KG1 (cell line): ENCODE results near the gene ANKRD34C.
"Not testable (repeated sequence)": the region's sequence is repeated elsewhere in the genome, so short reads cannot be mapped to it uniquely, and the experiment has no call there.

Experiments
- DNase-seq: peaks from one replicate; lab custom pipeline; 2025; lab: John Stamatoyannopoulos, UW

The ANKRD34C gene

GRCh38 chr15:79311901-79312553, 29.5 kb downstream of the ANKRD34C start:
- DNase-seq: no peak

- no peak for DNase-seq
These were observed 31.7 kb downstream of the ANKRD34C start for GRCh38 chr15:79314186-79314585.

- no peak for DNase-seq
These were observed 32.3 kb downstream of the ANKRD34C start for GRCh38 chr15:79314811-79315210.

DNA sequence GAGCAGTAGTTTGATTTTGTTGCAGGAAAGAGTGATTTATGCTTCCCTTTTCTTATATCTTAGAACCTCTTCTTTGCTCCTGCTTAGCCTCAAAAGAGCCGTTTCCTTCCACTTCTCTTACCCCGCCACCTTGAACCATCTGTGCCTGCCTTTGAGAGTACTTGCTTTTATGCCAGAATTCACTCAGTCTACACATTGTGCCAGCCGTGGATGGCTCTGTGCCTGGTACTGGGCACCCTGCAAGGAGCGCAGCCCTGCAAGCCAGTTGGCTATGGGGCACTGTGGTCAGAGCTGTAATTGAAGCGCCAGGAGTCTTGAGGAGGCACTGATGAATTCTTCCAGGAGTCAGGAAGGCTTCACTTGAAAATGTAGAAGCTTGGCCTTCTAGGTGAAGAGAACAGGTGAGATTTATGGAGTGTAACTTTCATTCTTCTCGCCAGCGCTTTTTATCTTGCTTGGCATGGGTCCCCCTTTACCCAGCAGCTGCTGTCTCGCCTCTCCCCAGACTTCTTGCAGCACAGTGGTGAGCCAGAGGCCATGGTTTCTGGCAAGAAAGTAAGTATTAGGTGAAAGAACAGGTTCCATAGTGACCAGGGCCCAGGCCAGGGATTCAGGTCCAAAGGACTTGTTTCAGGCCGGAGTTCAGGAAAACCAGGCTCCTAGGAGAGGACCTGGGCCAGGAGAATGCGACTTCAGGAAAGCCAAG, 33.3 kb downstream of the ANKRD34C start:
- DNase-seq: no peak

- DNase-seq: no peak
These were observed 34.3 kb downstream of the ANKRD34C start for GRCh38 chr15:79316864-79317263.

DNA sequence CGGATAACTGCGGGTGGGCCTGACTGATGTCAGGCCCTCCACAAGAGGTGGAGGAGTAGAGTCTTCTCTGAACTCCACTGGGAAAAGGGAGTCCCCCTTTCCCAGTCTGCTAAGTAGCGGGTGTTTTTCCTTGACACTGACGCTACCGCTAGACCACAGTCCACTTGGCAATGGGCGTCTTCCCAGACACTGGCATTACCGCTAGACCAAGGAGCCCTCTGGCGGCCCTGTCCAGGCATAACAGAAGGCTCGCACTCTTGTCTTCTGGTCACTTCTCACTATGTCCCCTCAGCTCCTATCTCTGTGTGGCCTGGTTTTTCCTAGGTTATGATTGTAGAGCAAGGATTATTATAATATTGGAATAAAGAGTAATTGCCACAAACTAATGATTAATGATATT, 37.5 kb downstream of the ANKRD34C start:
- DNase-seq: not testable (repeated sequence)

GRCh38 chr15:79321876-79322275, 39.4 kb downstream of the ANKRD34C start:
- no peak for DNase-seq

DNA sequence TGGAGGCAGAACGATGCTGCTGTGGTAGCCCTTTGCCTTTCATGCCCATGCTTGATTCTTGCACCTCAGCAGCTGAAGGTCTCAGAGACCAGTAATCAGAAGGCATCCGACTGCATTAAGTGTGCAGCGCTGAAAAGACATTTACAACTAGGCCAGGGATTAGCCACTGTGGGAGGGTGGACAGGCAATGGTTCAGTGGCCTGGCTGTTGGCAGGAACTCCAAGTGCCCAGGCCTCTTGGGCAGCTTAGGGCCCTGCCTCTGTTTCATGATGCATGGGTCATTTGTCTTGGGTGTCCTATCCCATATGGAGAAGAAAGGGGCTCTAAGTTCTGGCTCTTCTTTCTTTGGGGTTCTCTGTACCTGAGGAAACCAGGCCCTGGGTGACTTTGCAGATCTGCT, 39.8 kb downstream of the ANKRD34C start:
- no peak for DNase-seq

GRCh38 chr15:79322945-79323344, 40.4 kb downstream of the ANKRD34C start:
- DNase-seq: peak; percentile 3

DNA sequence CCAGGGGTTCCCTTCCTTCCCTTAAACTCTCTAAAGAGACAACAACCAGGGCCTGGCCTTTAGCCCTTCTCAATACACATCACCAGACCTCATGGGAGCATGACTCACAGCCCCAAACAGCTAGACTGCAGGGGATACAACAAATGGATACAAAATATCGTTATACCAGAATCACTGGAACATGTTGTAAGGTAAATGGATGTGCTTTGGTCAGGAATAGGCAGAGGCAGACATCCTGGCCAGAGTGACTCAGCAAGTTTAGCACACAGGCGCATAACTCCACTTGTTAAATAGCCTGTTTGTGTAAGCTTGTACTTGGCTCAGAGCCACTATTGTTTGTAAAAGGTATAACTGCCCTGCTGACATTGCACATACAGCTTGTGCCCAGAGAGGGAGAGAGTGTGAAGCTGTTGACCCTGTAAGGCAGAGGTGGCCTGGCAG, 46.7 kb downstream of the ANKRD34C start:
- no peak for DNase-seq
